HL-60 (cell line): ENCODE measurements around the gene RBFA.

Experiments
- POLR2AphosphoS5 ChIP-seq: IDR thresholded peaks from 2 replicates; pipeline ENCODE4 v1.6.1; 2012; ENCODE audit warnings: low read depth
- TF ChIP-seq, protein P1 (sequence below): IDR thresholded peaks from one replicate; pipeline ENCODE4 v1.5.1; 2011; ENCODE audit warnings: low read length, control low read depth, inconsistent platforms; ENCODE audit not compliant: insufficient read depth

DNA sequence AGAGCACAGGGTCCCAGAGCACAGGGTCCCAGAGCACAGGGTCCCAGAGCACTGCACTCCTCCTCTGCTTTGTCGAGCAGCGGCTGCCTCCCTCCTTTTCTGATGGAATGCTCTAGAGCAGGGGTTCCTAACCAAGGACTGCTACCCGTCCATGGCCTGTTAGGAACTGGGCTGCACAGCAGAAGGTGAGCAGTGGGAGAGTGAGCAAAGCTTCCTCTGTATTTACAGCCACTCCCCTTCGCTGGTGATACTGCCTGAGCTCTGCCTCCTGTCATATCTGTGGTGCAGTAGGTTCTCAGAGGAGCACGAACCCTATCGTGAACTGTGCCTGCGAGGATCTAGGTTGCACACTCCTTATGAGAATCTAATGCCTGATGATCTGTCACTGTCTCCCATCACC, 41.7 kb downstream of the RBFA start:
- TF ChIP-seq, protein P1, sequence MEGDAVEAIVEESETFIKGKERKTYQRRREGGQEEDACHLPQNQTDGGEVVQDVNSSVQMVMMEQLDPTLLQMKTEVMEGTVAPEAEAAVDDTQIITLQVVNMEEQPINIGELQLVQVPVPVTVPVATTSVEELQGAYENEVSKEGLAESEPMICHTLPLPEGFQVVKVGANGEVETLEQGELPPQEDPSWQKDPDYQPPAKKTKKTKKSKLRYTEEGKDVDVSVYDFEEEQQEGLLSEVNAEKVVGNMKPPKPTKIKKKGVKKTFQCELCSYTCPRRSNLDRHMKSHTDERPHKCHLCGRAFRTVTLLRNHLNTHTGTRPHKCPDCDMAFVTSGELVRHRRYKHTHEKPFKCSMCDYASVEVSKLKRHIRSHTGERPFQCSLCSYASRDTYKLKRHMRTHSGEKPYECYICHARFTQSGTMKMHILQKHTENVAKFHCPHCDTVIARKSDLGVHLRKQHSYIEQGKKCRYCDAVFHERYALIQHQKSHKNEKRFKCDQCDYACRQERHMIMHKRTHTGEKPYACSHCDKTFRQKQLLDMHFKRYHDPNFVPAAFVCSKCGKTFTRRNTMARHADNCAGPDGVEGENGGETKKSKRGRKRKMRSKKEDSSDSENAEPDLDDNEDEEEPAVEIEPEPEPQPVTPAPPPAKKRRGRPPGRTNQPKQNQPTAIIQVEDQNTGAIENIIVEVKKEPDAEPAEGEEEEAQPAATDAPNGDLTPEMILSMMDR: no peak
- no peak for TF ChIP-seq POLR2AphosphoS5
